Subcutaneous adipose tissue (tissue), 4 donors: Measurements from ENCODE around the gene SYT17. TPM values are rescaled to one million over a fixed set of nuclear protein-coding genes. Genes with fewer than 3 reads are reported as not detected.

Source experiments
- CTCF ChIP-seq: fragments of 450-650 bp; IDR thresholded peaks from one replicate; pipeline ENCODE4 v1.5.1; 2016; ENCODE audit warnings: low read depth, mild to moderate bottlenecking, control low read depth, antibody characterized with exemption, moderate library complexity
- total RNA-seq, 4 donors: library from RNA; depleted of rRNA; stranded (reverse); fragments of >200 nt; gene quantifications; one replicate each; pipeline ENCODE4 v1.1.0, GENCODE V29; 2016

Gene SYT17
- total RNA-seq, 4 donors from 2014 or later: 1.3 to 9.2 (median 6.1) TPM

GRCh38 chr16:19166500-19166899, 1.5 kb upstream of the SYT17 start:
- no peak for TF ChIP-seq CTCF

- TF ChIP-seq CTCF: no peak
Measured at GRCh38 chr16:19168371-19169081, 486 bp downstream of the SYT17 start.

- no peak for TF ChIP-seq CTCF
Measured at GRCh38 chr16:19169082-19169639, 1.1 kb downstream of the SYT17 start.

GRCh38 chr16:19170043-19170655, 2.1 kb downstream of the SYT17 start:
- no peak for TF ChIP-seq CTCF

- no peak for TF ChIP-seq CTCF
Measured at GRCh38 chr16:19172098-19172780, 4.2 kb downstream of the SYT17 start.

- TF ChIP-seq CTCF: no peak
Measured at GRCh38 chr16:19173059-19173458, 5.0 kb downstream of the SYT17 start.
